K562 (cell line): ENCODE results near the gene DHX8. TPM values are rescaled to one million over a fixed set of nuclear protein-coding genes. Genes with fewer than 3 reads are reported as not detected.

Experiments
- ATAC-seq: fragments of 200-7000 bp; cut with Tn5 transposase; 3 replicates; pipeline ENCODE4 v1.9.1; 2020; ENCODE audit warnings: moderate library complexity
- BruUV-seq: library from RNA; stranded (reverse); fragments of 400-500 nt; replicated peaks from 2 replicates; lab custom pipeline; 2021; lab: Mats Ljungman, UMichigan
- CTCF ChIA-PET: fragments of 300-600 bp; formaldehyde crosslinking; extraction: SDS; loops from one replicate; lab custom pipeline; 2021; ENCODE audit warnings: low intra/inter-chr PET ratio; lab: Yijun Ruan, JAX
- POLR2A ChIA-PET: fragments of 300-600, 350-650 bp; sonication (Branson Sonifier 250); formaldehyde crosslinking; extraction: SDS; loops from one replicate; lab custom pipeline; 2021; ENCODE audit warnings: antibody characterized with exemption, inconsistent platforms; lab: Yijun Ruan, JAX
- DNase-seq, 4 experiments: peaks; one replicate each; pipeline versions ENCODE4 v3.0.0 to v3.0.0-alpha.2; 2011 to 2018; ENCODE audit warnings: low spot score in 3 of 4, mixed read lengths in 3 of 4; ENCODE audit errors: extremely low read depth in 1 of 4
- FAIRE-seq: peaks from 2 replicates; lab custom pipeline; 2011; peaks lifted over from hg19 to GRCh38; lab: Jason Lieb, UNC
- H2AFZ ChIP-seq: 2 replicates; pipeline ENCODE4 v1.6.0; 2011; ENCODE audit warnings: low read depth, low read length, control low read depth, inconsistent platforms
- H3K27ac ChIP-seq: fragments of 200-600 bp; 3 replicates; pipeline ENCODE4 v1.8.0; 2011; ENCODE audit warnings: low read depth, mild to moderate bottlenecking, control low read depth, inconsistent platforms, low read length, moderate library complexity, mixed read lengths; ENCODE audit errors: extremely low read depth
- H3K27me3 ChIP-seq, 2 experiments: fragments of 300-600 bp in 1 of 2; 2 replicates in 1 of 2; 3 replicates in 1 of 2; pipeline versions ENCODE4 v1.6.0 to v1.8.0; 2011; ENCODE audit warnings: inconsistent platforms in 2 of 2, low read length in 2 of 2, mild to moderate bottlenecking in 1 of 2, mixed read lengths in 1 of 2, moderate library complexity in 1 of 2; ENCODE audit not compliant: control insufficient read depth in 2 of 2, insufficient read depth in 2 of 2
- H3K36me3 ChIP-seq: fragments of 300-600 bp; 3 replicates; pipeline ENCODE4 v1.8.0; 2011; ENCODE audit warnings: mild to moderate bottlenecking, low read length, inconsistent platforms; ENCODE audit not compliant: control insufficient read depth, insufficient read depth
- H3K4me1 ChIP-seq, 2 experiments: fragments of 200-600 bp in 1 of 2; replicated peaks in 1 of 2; 2 replicates in 1 of 2; 3 replicates in 1 of 2; pipeline versions ENCODE4 v1.5.1 to v1.8.0; 2011; ENCODE audit warnings: inconsistent platforms in 2 of 2, low read length in 2 of 2, mild to moderate bottlenecking in 1 of 2, mixed read lengths in 1 of 2, moderate library complexity in 1 of 2; ENCODE audit not compliant: control insufficient read depth in 2 of 2, insufficient read depth in 2 of 2
- H3K4me2 ChIP-seq: 2 replicates; pipeline ENCODE4 v1.6.1; 2011; ENCODE audit warnings: low read length, control low read depth, inconsistent platforms, mixed read lengths; ENCODE audit not compliant: insufficient read depth
- H3K4me3 ChIP-seq: fragments of 200-600 bp; sonication (generic), shearing (Covaris generic); 2 replicates; pipeline ENCODE4 v1.5.1; 2016; ENCODE audit warnings: control low read depth, inconsistent platforms
- H3K79me2 ChIP-seq: fragments of 200-600 bp; 3 replicates; pipeline ENCODE4 v1.8.0; 2011; ENCODE audit warnings: low read length, inconsistent platforms; ENCODE audit not compliant: control insufficient read depth, insufficient read depth
- H3K9ac ChIP-seq, 2 experiments: 2 replicates each; pipeline versions ENCODE4 v1.6.0 to v1.6.1; 2011; ENCODE audit warnings: low read depth in 2 of 2, low read length in 2 of 2, control low read depth in 1 of 2, inconsistent platforms in 1 of 2, mild to moderate bottlenecking in 1 of 2, mixed read lengths in 1 of 2; ENCODE audit not compliant: insufficient read depth in 1 of 2
- H3K9me1 ChIP-seq: one replicate; pipeline ENCODE4 v1.6.0; 2011; ENCODE audit warnings: inconsistent platforms, mild to moderate bottlenecking, low read length, moderate library complexity; ENCODE audit not compliant: control insufficient read depth, insufficient read depth
- H3K9me3 ChIP-seq: replicated peaks from 2 replicates; pipeline ENCODE4 v1.5.1; 2011; ENCODE audit warnings: low read depth, low read length, inconsistent platforms; ENCODE audit not compliant: control insufficient read depth, insufficient read depth
- H4K20me1 ChIP-seq: replicated peaks from 2 replicates; pipeline ENCODE4 v1.6.1; 2011; ENCODE audit warnings: low read length, inconsistent platforms, mixed read lengths; ENCODE audit not compliant: control insufficient read depth, insufficient read depth
- ARID1B ChIP-seq: fragments of 450-650 bp; IDR thresholded peaks from 2 replicates; pipeline ENCODE4 v1.6.1; 2016; ENCODE audit warnings: antibody characterized with exemption, mild to moderate bottlenecking, inconsistent platforms
- ATF3 ChIP-seq, 2 experiments: fragments of 450-650 bp in 1 of 2; sonication (generic) in 1 of 2; formaldehyde crosslinking in 1 of 2; IDR thresholded peaks in 1 of 2; conservative IDR thresholded peaks in 1 of 2; 2 replicates each; pipeline versions ENCODE4 v1.6.1 to v1.8.1; 2016 to 2023; ENCODE audit warnings: mild to moderate bottlenecking in 2 of 2, moderate library complexity in 2 of 2, inconsistent platforms in 1 of 2, missing genetic modification reagents in 1 of 2
- CBFA2T3 ChIP-seq: fragments of 450-650 bp; IDR thresholded peaks from 2 replicates; pipeline ENCODE4 v1.6.1; 2017
- E2F5 ChIP-seq: sonication (generic); formaldehyde crosslinking; IDR thresholded peaks from 2 replicates; pipeline ENCODE4 v1.8.0; 2022; ENCODE audit warnings: mild to moderate bottlenecking, missing genetic modification reagents
- ETV1 ChIP-seq: fragments of 450-650 bp; conservative IDR thresholded peaks from 2 replicates; pipeline ENCODE4 v1.6.1; 2016; ENCODE audit warnings: missing genetic modification characterization, control low read depth, low read depth, missing compliant biosample characterization
- ETV5 ChIP-seq: sonication (generic); formaldehyde crosslinking; IDR thresholded peaks from 2 replicates; pipeline ENCODE4 v1.4.0; 2020; ENCODE audit warnings: low read depth, mild to moderate bottlenecking, missing genetic modification reagents
- JUND ChIP-seq, 2 experiments: IDR thresholded peaks; 2 replicates in 1 of 2; 3 replicates in 1 of 2; pipeline ENCODE4 v1.6.1; 2011; ENCODE audit warnings: borderline replicate concordance in 2 of 2, low read depth in 2 of 2, low read length in 2 of 2, improper control_type of control experiment in 1 of 2, missing biosample characterization in 1 of 2, missing genetic modification characterization in 1 of 2, missing genetic modification reagents in 1 of 2
- NFIC ChIP-seq: fragments of 450-650 bp; IDR thresholded peaks from 2 replicates; pipeline ENCODE4 v1.6.1; 2017; ENCODE audit warnings: mild to moderate bottlenecking, inconsistent platforms
- PRDM10 ChIP-seq: fragments of 450-650 bp; IDR thresholded peaks from 2 replicates; pipeline ENCODE4 v1.6.1; 2018; ENCODE audit not compliant: partially characterized antibody
- ZNF431 ChIP-seq: sonication (generic); formaldehyde crosslinking; IDR thresholded peaks from 2 replicates; pipeline ENCODE4 v1.8.0; 2022; ENCODE audit warnings: mild to moderate bottlenecking, missing genetic modification reagents
- WGBS: fragments of 100-300 bp; shearing (Covaris generic); methylation state at CpG from one replicate; pipeline ENCODE4 v1.1.6; 2016; ENCODE audit warnings: low coverage, mixed read lengths; ENCODE audit not compliant: insufficient coverage; ENCODE audit errors: missing lambda C conversion rate; 5-methylcytosine and 5-hydroxymethylcytosine counted together
- in situ Hi-C: fragments of 300-500 bp; cut with MboI; formaldehyde crosslinking; loops from 4 replicates; pipeline ENCODE4 v1.15.0; 2018; ENCODE audit warnings: inconsistent platforms, mixed read lengths
- intact Hi-C: fragments of 100-400 bp; cut with micrococcal nuclease; formaldehyde crosslinking; loops from 2 replicates; pipeline ENCODE4 v1.14.2; 2022
- polyA plus RNA-seq, 8 experiments: library from polyadenylated mRNA; depleted of rRNA in 4 of 8; stranded (reverse) in 5 of 8; unstranded in 3 of 8; fragments of >200 nt; fragmentation: Nextera tagmentation in 2 of 8; fragmentation: Illumina TruSeq in 1 of 8; extraction: Ambion mirVana in 2 of 8; extraction: Trizol in 1 of 8; gene quantifications; 2 replicates each; pipeline versions ENCODE4 v1.2.1 to v1.2.3, GENCODE V29; 2011 to 2014; ENCODE audit warnings: inconsistent platforms in 1 of 8, missing spikeins in 1 of 8
- total RNA-seq, 7 experiments: library from RNA; depleted of rRNA in 6 of 7; stranded (reverse); fragments of >200 nt in 6 of 7; fragmentation: Illumina TruSeq in 2 of 7; extraction: Trizol in 2 of 7; gene quantifications; 2 replicates each; pipeline versions ENCODE4 v1.2.1 to v1.2.3, GENCODE V29; 2011 to 2021; ENCODE audit warnings: low replicate concordance in 1 of 7
- TF ChIP-seq, protein P1 (sequence below): fragments of 450-650 bp; IDR thresholded peaks from one replicate; pipeline ENCODE4 v1.6.1; 2018; ENCODE audit warnings: mild to moderate bottlenecking, moderate library complexity; ENCODE audit not compliant: partially characterized antibody

Gene DHX8
- total and polyA plus RNA-seq, 9 of the 15 experiments (the other 6 are each of a cell fraction or from before 2014, with no cell fraction given) = 16.7 to 42.5 (median 25.6) TPM

GRCh38 chr17:43536236-43536992 lies 52.6 kb downstream of the DHX8 start:
- Histone ChIP-seq H3K4me1 (peaks cover 3 to 26% of the 10 kb centered on the region in 2 experiments), H3K9me1 (no peaks in the 10 kb centered on the region), H3K36me3 (peaks cover 24% of the 10 kb centered on the region), H3K4me2 (no peak overlapping the region), H3K9ac (peak overlapping the region in 1 of 2 experiments; percentile 32; a peak in 1 of 4 replicates), H3K27ac (peak overlapping the region; percentile 26; the same call in 2 of the 3 replicates), H3K27me3 (no peaks in the 10 kb centered on the region), H3K9me3 (no peaks in the 10 kb centered on the region), H3K4me3 (no peak overlapping the region), H3K79me2 (peaks cover 3% of the 10 kb centered on the region; the same call in 1 of the 3 replicates), H2AFZ (no peak overlapping the region), H4K20me1 (no peaks in the 10 kb centered on the region)
- in situ Hi-C loops (no loop called here), intact Hi-C loops (no loop called here)
- POLR2A ChIA-PET = interaction anchor here (0.6 to 2.5 kb wide), 7 partner anchors 10 to 281 kb away, joined by 3 to 11 read pairs (median 3); partner anchors contain the start of gene ETV4
- peak; percentile 59 for FAIRE-seq
- 57% methylated on average over 6 of the region's 6 CpGs for WGBS
- no TSS peak for BruUV-seq
- CTCF ChIA-PET = no interaction called here
- peak; percentile 28 for ATAC-seq
- peak in 3 of 4 experiments; percentile 32 to 51 (median 35) for DNase-seq
- TF ChIP-seq NFIC (no peak), CBFA2T3 (peak; percentile 27; the same call in 1 of the 2 replicates), ETV1 (tag) (peak; percentile 51; the same call in 1 of the 2 replicates), ETV5 (0 out of 2 replicates have a peak, but pooled peaks have one; percentile 22), ATF3 (IDR thresholded peaks at IDR 0.05) (peak; percentile 62), ATF3 (CRISPR knock-in tag; conservative IDR thresholded peaks at IDR 0.05) (no peak), PRDM10 (peak; percentile 79), ARID1B (0 out of 2 replicates have a peak, but pooled peaks have one; percentile 30), ZNF431 (CRISPR knock-in tag) (no peak), E2F5 (CRISPR knock-in tag) (no peak), JUND (IDR thresholded peaks at IDR 0.05; ENCODE audit: borderline replicate concordance, low read depth, low read length) (peak; percentile 73), JUND (tag; IDR thresholded peaks at IDR 0.05; ENCODE audit: borderline replicate concordance, low read depth, low read length) (no peak; the same call in 2 of the 3 replicates)
- TF ChIP-seq, protein P1, sequence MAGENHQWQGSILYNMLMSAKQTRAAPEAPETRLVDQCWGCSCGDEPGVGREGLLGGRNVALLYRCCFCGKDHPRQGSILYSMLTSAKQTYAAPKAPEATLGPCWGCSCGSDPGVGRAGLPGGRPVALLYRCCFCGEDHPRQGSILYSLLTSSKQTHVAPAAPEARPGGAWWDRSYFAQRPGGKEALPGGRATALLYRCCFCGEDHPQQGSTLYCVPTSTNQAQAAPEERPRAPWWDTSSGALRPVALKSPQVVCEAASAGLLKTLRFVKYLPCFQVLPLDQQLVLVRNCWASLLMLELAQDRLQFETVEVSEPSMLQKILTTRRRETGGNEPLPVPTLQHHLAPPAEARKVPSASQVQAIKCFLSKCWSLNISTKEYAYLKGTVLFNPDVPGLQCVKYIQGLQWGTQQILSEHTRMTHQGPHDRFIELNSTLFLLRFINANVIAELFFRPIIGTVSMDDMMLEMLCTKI = no peak
